B cell (primary cell): Measurements from ENCODE around the gene PLSCR3. TPM values are rescaled to one million over a fixed set of nuclear protein-coding genes. Genes with fewer than 3 reads are reported as not detected.

Experiments used
- ATAC-seq: fragments of 200-7000 bp; cut with Tn5 transposase; one replicate; pipeline ENCODE4 v1.10.0; 2021; ENCODE audit warnings: low read depth, mild to moderate bottlenecking, moderate number of reproducible peaks, moderate library complexity
- CTCF ChIA-PET: fragments of 350-600 bp; sonication (Branson Sonifier 250); formaldehyde crosslinking; loops from one replicate; lab custom pipeline; 2021; ENCODE audit warnings: antibody characterized with exemption, inconsistent platforms; lab: Charles Lee
- POLR2A ChIA-PET: fragments of 350-600 bp; sonication (Branson Sonifier 250); formaldehyde crosslinking; loops from one replicate; lab custom pipeline; 2021; ENCODE audit warnings: antibody characterized with exemption; lab: Charles Lee
- DNase-seq: peaks from one replicate; pipeline ENCODE4 v3.0.0; 2013
- H2AFZ ChIP-seq: 2 replicates; pipeline ENCODE4 v1.6.1; 2012; ENCODE audit warnings: mild to moderate bottlenecking, low read depth, low read length; ENCODE audit not compliant: insufficient read depth, poor library complexity, severe bottlenecking
- H3K27ac ChIP-seq, 2 donors: 1 replicate in 1 of 2; 2 replicates in 1 of 2; pipeline ENCODE4 v1.5.1; 2012 to 2013; ENCODE audit warnings: low read length in 2 of 2, mild to moderate bottlenecking in 2 of 2, moderate library complexity in 1 of 2
- H3K27me3 ChIP-seq, 4 experiments: fragments of 200-600 bp in 1 of 4; sonication (generic) in 1 of 4; replicated peaks in 1 of 4; 1 replicate in 2 of 4; 2 replicates in 2 of 4; pipeline versions ENCODE4 v1.6.1 to v1.7.0; 2013 to 2016; ENCODE audit warnings: low read length in 3 of 4, mild to moderate bottlenecking in 2 of 4, mixed read lengths in 1 of 4, moderate library complexity in 1 of 4; ENCODE audit not compliant: insufficient read depth in 4 of 4, control insufficient read depth in 3 of 4; ENCODE audit errors: control extremely low read depth in 1 of 4
- H3K36me3 ChIP-seq, 2 experiments: replicated peaks in 1 of 2; 1 replicate in 1 of 2; 2 replicates in 1 of 2; pipeline versions ENCODE4 v1.6.1 to v1.7.1; 2013; ENCODE audit warnings: low read length in 1 of 2; ENCODE audit not compliant: insufficient read depth in 2 of 2, control insufficient read depth in 1 of 2; ENCODE audit errors: control extremely low read depth in 1 of 2, extremely low read depth in 1 of 2
- H3K4me1 ChIP-seq, 2 donors: fragments of 200-600 bp in 1 of 2; sonication (generic) in 1 of 2; 1 replicate in 1 of 2; 2 replicates in 1 of 2; pipeline versions ENCODE4 v1.5.1 to v1.6.1; 2013 to 2017; ENCODE audit warnings: low read length in 2 of 2; ENCODE audit not compliant: control insufficient read depth in 2 of 2, insufficient read depth in 2 of 2
- H3K4me2 ChIP-seq: replicated peaks from 2 replicates; pipeline ENCODE3; 2012; ENCODE audit warnings: mild to moderate bottlenecking, low read depth, low read length; ENCODE audit not compliant: poor library complexity, severe bottlenecking
- H3K4me3 ChIP-seq, 5 experiments: fragments of 200-600 bp in 1 of 5; sonication (generic) in 1 of 5; 1 replicate in 3 of 5; 2 replicates in 2 of 5; pipeline versions ENCODE4 v1.5.1 to v1.7.0; 2011 to 2016; ENCODE audit warnings: low read length in 4 of 5, mild to moderate bottlenecking in 4 of 5, low read depth in 2 of 5, control low read depth in 1 of 5, moderate library complexity in 1 of 5; ENCODE audit not compliant: insufficient read depth in 1 of 5; ENCODE audit errors: control extremely low read depth in 1 of 5, extremely low read depth in 1 of 5
- H3K79me2 ChIP-seq: fragments of 200-600 bp; sonication (generic); one replicate; pipeline ENCODE4 v1.6.0; 2016; ENCODE audit warnings: low read length; ENCODE audit not compliant: control insufficient read depth, insufficient read depth
- H3K9ac ChIP-seq: fragments of 200-600 bp; sonication (generic); 2 replicates; pipeline ENCODE4 v1.6.1; 2017; ENCODE audit warnings: mild to moderate bottlenecking, low read length, moderate library complexity
- H3K9me3 ChIP-seq, 3 donors: one replicate each; pipeline versions ENCODE4 v1.6.1 to v1.7.1; 2013; ENCODE audit warnings: low read length in 2 of 3; ENCODE audit not compliant: control insufficient read depth in 2 of 3, insufficient read depth in 1 of 3; ENCODE audit errors: control extremely low read depth in 1 of 3
- H4K20me1 ChIP-seq: 2 replicates; pipeline ENCODE4 v1.6.0; 2012; ENCODE audit warnings: mild to moderate bottlenecking, low read length; ENCODE audit not compliant: insufficient read depth, control insufficient read depth, poor library complexity, severe bottlenecking
- H3K27ac Mint-ChIP-seq: one replicate; pipeline ENCODE4 v1.8.0; 2021; ENCODE audit warnings: mixed read lengths
- H3K27me3 Mint-ChIP-seq: one replicate; pipeline ENCODE4 v1.8.0; 2021; ENCODE audit warnings: mixed read lengths
- H3K4me1 Mint-ChIP-seq: one replicate; pipeline ENCODE4 v1.8.0; 2021; ENCODE audit warnings: mixed read lengths
- H3K4me3 Mint-ChIP-seq: one replicate; pipeline ENCODE4 v1.8.0; 2021; ENCODE audit warnings: mixed read lengths
- H3K9me3 Mint-ChIP-seq: one replicate; pipeline ENCODE4 v1.8.0; 2022; ENCODE audit warnings: mixed read lengths; ENCODE audit not compliant: insufficient read depth
- EZH2 ChIP-seq: IDR thresholded peaks from 2 replicates; pipeline ENCODE4 v1.6.1; 2012; ENCODE audit warnings: borderline replicate concordance, low read depth, mild to moderate bottlenecking, moderate library complexity, low read length; ENCODE audit not compliant: insufficient read depth, poor library complexity, severe bottlenecking
- WGBS: methylation state at CpG from one replicate; pipeline ENCODE4 v1.1.5; 2013; ENCODE audit warnings: missing lambda C conversion rate; ENCODE audit not compliant: insufficient coverage; 5-methylcytosine and 5-hydroxymethylcytosine counted together
- intact Hi-C: fragments of 100-400 bp; cut with micrococcal nuclease; formaldehyde crosslinking; loops from one replicate; pipeline ENCODE4 v1.10.0; 2022
- polyA plus RNA-seq: library from polyadenylated mRNA; depleted of rRNA; stranded (reverse); fragments of >200 nt; gene quantifications from 2 replicates; pipeline ENCODE4 v1.2.3, GENCODE V29; 2012
- total RNA-seq, 2 donors: library from RNA; stranded (reverse); fragments of 120-200 nt in 1 of 2; gene quantifications; 1 replicate in 1 of 2; 2 replicates in 1 of 2; pipeline versions ENCODE4 v1.2.3 to v1.2.4, GENCODE V29; 2013 to 2022
- TF ChIP-seq, protein P1 (sequence below): fragments of 200-600 bp; IDR thresholded peaks from one replicate; pipeline ENCODE4 v1.8.0; 2022; ENCODE audit warnings: antibody characterized with exemption, mild to moderate bottlenecking

PLSCR3 gene
- total and polyA plus RNA-seq, 2 donors (not counting 1 experiment from before 2014, with no cell fraction given) = 31.6 to 122 TPM

DNA sequence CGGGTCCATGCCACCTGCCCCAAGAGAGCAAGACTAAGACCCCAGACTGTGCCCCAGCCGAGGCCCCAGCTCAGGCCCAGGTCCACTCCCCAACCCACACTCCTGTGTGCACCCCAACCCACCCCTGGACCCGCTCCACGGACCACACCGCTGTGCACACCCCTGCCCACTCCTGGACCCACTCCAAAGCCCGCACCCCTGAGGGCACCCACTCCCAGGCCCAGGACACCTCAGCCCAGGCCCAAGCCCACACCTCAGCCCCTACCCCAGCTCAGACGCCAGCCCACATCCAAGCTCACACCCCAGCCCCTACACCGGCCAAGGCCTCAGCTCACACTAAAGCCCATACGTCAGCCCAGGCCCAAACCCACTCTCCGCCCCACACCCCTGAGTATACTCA is 35.4 kb upstream of the PLSCR3 start:
- POLR2A ChIA-PET = interaction anchor here (0.7 kb wide), 1 partner anchor 14 kb away, joined by 4 read pairs; no protein-coding TSS in a partner anchor

DNA sequence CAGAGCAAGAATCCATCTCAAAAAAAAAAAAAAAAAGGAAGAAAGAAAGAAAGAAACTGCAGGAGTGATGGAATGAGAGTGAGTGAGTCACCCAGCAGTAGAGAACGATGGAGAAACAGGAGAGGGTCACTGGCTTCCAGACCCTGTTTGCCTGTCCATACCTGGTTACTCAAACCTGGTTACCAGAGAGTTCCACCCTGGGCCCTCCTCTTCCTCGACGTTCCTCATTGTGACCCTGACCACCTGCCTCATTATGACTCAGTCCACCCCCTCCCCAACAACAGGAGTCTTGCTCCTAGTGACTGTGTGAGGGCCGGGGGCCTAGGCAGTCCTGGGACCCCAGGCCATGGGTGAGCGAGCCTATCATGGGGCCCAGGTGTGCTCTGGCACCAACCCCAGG is 34.2 kb upstream of the PLSCR3 start, which contains the start of gene SPEM3:
Gene SPEM3, plus strand, starts transcription at position 301 of the 400 bp plus-strand sequence. Its CDS starts 46 bp downstream, at position 347.
- no peaks in the 10 kb centered on the region for H3K79me2 ChIP-seq
- TF ChIP-seq, protein P1, sequence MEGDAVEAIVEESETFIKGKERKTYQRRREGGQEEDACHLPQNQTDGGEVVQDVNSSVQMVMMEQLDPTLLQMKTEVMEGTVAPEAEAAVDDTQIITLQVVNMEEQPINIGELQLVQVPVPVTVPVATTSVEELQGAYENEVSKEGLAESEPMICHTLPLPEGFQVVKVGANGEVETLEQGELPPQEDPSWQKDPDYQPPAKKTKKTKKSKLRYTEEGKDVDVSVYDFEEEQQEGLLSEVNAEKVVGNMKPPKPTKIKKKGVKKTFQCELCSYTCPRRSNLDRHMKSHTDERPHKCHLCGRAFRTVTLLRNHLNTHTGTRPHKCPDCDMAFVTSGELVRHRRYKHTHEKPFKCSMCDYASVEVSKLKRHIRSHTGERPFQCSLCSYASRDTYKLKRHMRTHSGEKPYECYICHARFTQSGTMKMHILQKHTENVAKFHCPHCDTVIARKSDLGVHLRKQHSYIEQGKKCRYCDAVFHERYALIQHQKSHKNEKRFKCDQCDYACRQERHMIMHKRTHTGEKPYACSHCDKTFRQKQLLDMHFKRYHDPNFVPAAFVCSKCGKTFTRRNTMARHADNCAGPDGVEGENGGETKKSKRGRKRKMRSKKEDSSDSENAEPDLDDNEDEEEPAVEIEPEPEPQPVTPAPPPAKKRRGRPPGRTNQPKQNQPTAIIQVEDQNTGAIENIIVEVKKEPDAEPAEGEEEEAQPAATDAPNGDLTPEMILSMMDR = no peak
- no peak for TF ChIP-seq EZH2
- no peak within 1 kb of the TSS for H3K4me3 ChIP-seq
- no peaks in the 10 kb centered on the region for H3K9me3 Mint-ChIP-seq
- intact Hi-C loops = no loop called here
- DNase-seq = no peak
- H4K20me1 ChIP-seq = no peaks in the 10 kb centered on the region
- no peak within 1 kb of the TSS for H2AFZ ChIP-seq
- H3K27ac Mint-ChIP-seq = no peak within 1 kb of the TSS
- H3K9ac ChIP-seq = no peak within 1 kb of the TSS
- no peaks in the 10 kb centered on the region for H3K4me1 Mint-ChIP-seq
- no peak for ATAC-seq
- H3K4me3 Mint-ChIP-seq = no peak within 1 kb of the TSS
- H3K27me3 ChIP-seq = peaks cover 0 to 3% (median 0%) of the 10 kb centered on the region in 4 experiments
- no peaks in the 10 kb centered on the region for H3K4me1 ChIP-seq
- H3K9me3 ChIP-seq = no peaks in the 10 kb centered on the region
- ChIA-PET CTCF (interaction anchor here (1.0 kb wide), 1 partner anchor 12 kb away, joined by 3 read pairs; no protein-coding TSS in a partner anchor), POLR2A (no interaction called here)
- WGBS = 86% methylated on average over 4 of the region's 5 CpGs
- no peak within 1 kb of the TSS for H3K27ac ChIP-seq
- no peaks in the 10 kb centered on the region for H3K36me3 ChIP-seq
- H3K27me3 Mint-ChIP-seq = peaks cover 4% of the 10 kb centered on the region
- H3K4me2 ChIP-seq = no peak within 1 kb of the TSS

More for the DNA sequence above, 35.4 kb upstream of the PLSCR3 start:
- Histone ChIP-seq H3K79me2 (no peaks in the 10 kb centered on the region), H3K27ac (no peak overlapping the region), H3K9ac (no peak overlapping the region), H3K4me2 (no peak overlapping the region), H3K36me3 (no peaks in the 10 kb centered on the region), H4K20me1 (no peaks in the 10 kb centered on the region), H3K4me1 (no peaks in the 10 kb centered on the region), H3K4me3 (no peak overlapping the region), H3K27me3 (peaks cover 0 to 3% (median 0%) of the 10 kb centered on the region in 4 experiments), H3K9me3 (no peaks in the 10 kb centered on the region), H2AFZ (no peak overlapping the region)
- H3K4me3 Mint-ChIP-seq = no peak overlapping the region
- intact Hi-C loops = no loop called here
- no peak for ATAC-seq
- no peak overlapping the region for H3K27ac Mint-ChIP-seq
- H3K4me1 Mint-ChIP-seq = no peaks in the 10 kb centered on the region
- no peaks in the 10 kb centered on the region for H3K9me3 Mint-ChIP-seq
- CTCF ChIA-PET = no interaction called here
- DNase-seq = no peak
- peaks cover 4% of the 10 kb centered on the region for H3K27me3 Mint-ChIP-seq
- TF ChIP-seq EZH2 = no peak
- TF ChIP-seq, protein P1 = no peak
- 91% methylated on average over 10 of the region's 10 CpGs for WGBS
